Transverse colon (tissue), 4 donors: ENCODE results near the gene SCARB2.

Source experiments
- CTCF ChIP-seq, 5 experiments: fragments of 200-600 bp in 3 of 5; fragments of 450-650 bp in 2 of 5; sonication (generic) in 3 of 5; IDR thresholded peaks; 1 replicate in 2 of 5; 2 replicates in 3 of 5; pipeline ENCODE4 v1.5.1; 2016 to 2017; ENCODE audit warnings: antibody characterized with exemption in 5 of 5, inconsistent platforms in 3 of 5, mild to moderate bottlenecking in 2 of 5, moderate library complexity in 1 of 5
- EP300 ChIP-seq: sonication (generic); formaldehyde crosslinking; IDR thresholded peaks from one replicate; pipeline ENCODE4 v1.6.1; 2017; ENCODE audit warnings: antibody characterized with exemption, low read depth
- POLR2A ChIP-seq: fragments of 450-650 bp; IDR thresholded peaks from one replicate; pipeline ENCODE4 v1.6.1; 2016; ENCODE audit warnings: antibody characterized with exemption, mild to moderate bottlenecking, moderate library complexity
- POLR2AphosphoS5 ChIP-seq, 3 donors: sonication (generic); formaldehyde crosslinking; IDR thresholded peaks; one replicate each; pipeline ENCODE4 v1.6.1; 2016; ENCODE audit warnings: antibody characterized with exemption in 3 of 3

DNA sequence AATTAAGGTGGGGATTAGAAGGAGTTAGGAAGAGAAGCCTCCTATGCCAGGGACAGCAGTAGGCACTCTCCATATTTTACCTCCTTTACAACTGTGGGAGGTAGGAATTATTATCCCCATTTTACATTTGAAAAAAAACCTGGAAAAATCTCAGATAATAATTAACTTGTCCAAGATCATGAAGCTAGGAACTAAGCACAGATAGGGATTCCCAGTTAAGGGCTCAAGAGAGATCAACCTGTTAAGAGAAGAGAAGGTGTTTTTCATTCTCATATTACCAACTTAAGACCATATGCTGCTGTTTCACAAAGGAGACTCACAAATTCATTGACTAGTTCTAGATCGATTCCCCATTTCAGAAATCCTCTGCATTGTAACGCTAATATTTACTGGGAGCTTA is 21.8 kb upstream of the SCARB2 start:
- no peak for TF ChIP-seq EP300
- no peak for TF ChIP-seq POLR2A
- TF ChIP-seq CTCF (IDR thresholded peaks at IDR 0.05) = no peak
- no peak for TF ChIP-seq POLR2AphosphoS5 (IDR thresholded peaks at IDR 0.05)
